GM12878 (cell line): Measurements from ENCODE around the gene IRF4. TPM values are rescaled to one million over a fixed set of nuclear protein-coding genes. Genes with fewer than 3 reads are reported as not detected.

Source experiments
- ATAC-seq: fragments of 200-7000 bp; cut with Tn5 transposase; 3 replicates; pipeline ENCODE4 v1.9.1; 2020; ENCODE audit warnings: mild to moderate bottlenecking, moderate library complexity
- BruUV-seq: library from RNA; stranded (reverse); fragments of 400-500 nt; replicated peaks from 2 replicates; lab custom pipeline; 2021; lab: Mats Ljungman, UMichigan
- CTCF ChIA-PET: fragments of 300-600 bp; sonication (Branson Sonifier 250); formaldehyde crosslinking; extraction: SDS; loops from one replicate; lab custom pipeline; 2021; ENCODE audit warnings: inconsistent platforms; lab: Yijun Ruan, JAX
- POLR2A ChIA-PET: fragments of 350-600 bp; formaldehyde crosslinking; extraction: SDS; loops from one replicate; lab custom pipeline; 2021; ENCODE audit warnings: inconsistent platforms; lab: Charles Lee
- RAD21 ChIA-PET: fragments of 300-600 bp; sonication (Branson Sonifier 250); formaldehyde crosslinking; loops from one replicate; lab custom pipeline; 2023; ENCODE audit warnings: antibody characterized with exemption; ENCODE audit not compliant: unreplicated experiment; lab: Charles Lee
- SMC1A ChIA-PET: fragments of 300-600 bp; sonication (Branson Sonifier 250); formaldehyde crosslinking; loops from one replicate; lab custom pipeline; 2023; ENCODE audit not compliant: unreplicated experiment, uncharacterized antibody; lab: Charles Lee
- DNase-seq: peaks from one replicate; pipeline ENCODE4 v3.0.0-alpha.2; 2011; ENCODE audit warnings: low read depth, low spot score
- FAIRE-seq: peaks from 3 replicates; lab custom pipeline; 2011; peaks lifted over from hg19 to GRCh38; lab: Jason Lieb, UNC
- H2AFZ ChIP-seq: 2 replicates; pipeline ENCODE4 v1.6.0; 2011; ENCODE audit warnings: low read depth, low read length, control low read depth; ENCODE audit not compliant: control insufficient read depth
- H3K27ac ChIP-seq: 2 replicates; pipeline ENCODE4 v1.5.1; 2011; ENCODE audit warnings: control low read depth; ENCODE audit not compliant: control insufficient read depth, insufficient read depth
- H3K27me3 ChIP-seq, 2 experiments: replicated peaks in 1 of 2; 2 replicates each; pipeline versions ENCODE4 v1.6.0 to v1.6.1; 2011; ENCODE audit warnings: low read length in 1 of 2; ENCODE audit not compliant: control insufficient read depth in 2 of 2, insufficient read depth in 2 of 2
- H3K36me3 ChIP-seq, 2 experiments: 2 replicates each; pipeline ENCODE4 v1.5.1; 2011; ENCODE audit warnings: low read length in 1 of 2; ENCODE audit not compliant: control insufficient read depth in 2 of 2, insufficient read depth in 2 of 2
- H3K4me1 ChIP-seq: 2 replicates; pipeline ENCODE4 v1.6.1; 2011; ENCODE audit warnings: mild to moderate bottlenecking, low read length, moderate library complexity, mixed read lengths; ENCODE audit not compliant: control insufficient read depth, insufficient read depth
- H3K4me2 ChIP-seq: 2 replicates; pipeline ENCODE4 v1.6.0; 2011; ENCODE audit warnings: control low read depth; ENCODE audit not compliant: control insufficient read depth, insufficient read depth
- H3K4me3 ChIP-seq: fragments of 200-600 bp; sonication (generic); 2 replicates; pipeline ENCODE4 v1.5.1; 2016
- H3K79me2 ChIP-seq: 2 replicates; pipeline ENCODE4 v1.6.0; 2011; ENCODE audit warnings: low read length; ENCODE audit not compliant: control insufficient read depth, insufficient read depth
- H3K9ac ChIP-seq: 2 replicates; pipeline ENCODE4 v1.8.0; 2011; ENCODE audit warnings: low read length, control low read depth, mixed read lengths; ENCODE audit not compliant: control insufficient read depth, insufficient read depth
- H3K9me3 ChIP-seq: replicated peaks from 3 replicates; pipeline ENCODE4 v1.5.1; 2011; ENCODE audit warnings: mild to moderate bottlenecking, low read length; ENCODE audit not compliant: control insufficient read depth, insufficient read depth
- H4K20me1 ChIP-seq: 2 replicates; pipeline ENCODE4 v1.6.0; 2011; ENCODE audit not compliant: control insufficient read depth, insufficient read depth
- BRCA1 ChIP-seq: IDR thresholded peaks from 2 replicates; pipeline ENCODE4 v1.6.1; 2011; ENCODE audit warnings: low read depth, low read length, improper control_type of control experiment
- CHD1 ChIP-seq: IDR thresholded peaks from 2 replicates; pipeline ENCODE4 v1.6.1; 2012; ENCODE audit warnings: low read depth, low read length, improper control_type of control experiment
- FOXK2 ChIP-seq: fragments of 450-650 bp; IDR thresholded peaks from 2 replicates; pipeline ENCODE4 v1.6.1; 2017; ENCODE audit warnings: mild to moderate bottlenecking, moderate library complexity
- FOXM1 ChIP-seq: IDR thresholded peaks from 2 replicates; pipeline ENCODE4 v1.6.1; 2012; ENCODE audit warnings: low read depth, mild to moderate bottlenecking, inconsistent platforms, low read length, moderate library complexity
- IRF4 ChIP-seq: IDR thresholded peaks from 2 replicates; pipeline ENCODE4 v1.6.1; 2011; ENCODE audit warnings: low read depth, low read length
- POLR2A ChIP-seq: IDR thresholded peaks from 2 replicates; pipeline ENCODE4 v1.6.1; 2011; ENCODE audit warnings: low read depth, mild to moderate bottlenecking, low read length
- SPI1 ChIP-seq: IDR thresholded peaks from 2 replicates; pipeline ENCODE4 v1.6.1; 2011; ENCODE audit warnings: low read depth, mild to moderate bottlenecking, low read length, moderate library complexity, borderline replicate concordance; ENCODE audit not compliant: insufficient read depth
- TBL1XR1 ChIP-seq: IDR thresholded peaks from 2 replicates; pipeline ENCODE4 v1.6.1; 2012; ENCODE audit warnings: low read depth, low read length, improper control_type of control experiment
- TCF3 ChIP-seq: IDR thresholded peaks from 2 replicates; pipeline ENCODE4 v1.6.1; 2012; ENCODE audit warnings: low read depth, mild to moderate bottlenecking, low read length, borderline replicate concordance; ENCODE audit not compliant: insufficient read depth
- YBX1 ChIP-seq: fragments of 450-650 bp; IDR thresholded peaks from 2 replicates; pipeline ENCODE4 v1.6.1; 2016; ENCODE audit warnings: antibody characterized with exemption
- ZNF622 ChIP-seq: fragments of 450-650 bp; IDR thresholded peaks from 2 replicates; pipeline ENCODE4 v1.6.1; 2017; ENCODE audit warnings: mild to moderate bottlenecking, inconsistent platforms
- WGBS: methylation state at CpG from one replicate; pipeline ENCODE4 v1.1.6; 2016; ENCODE audit warnings: low lambda C conversion rate; ENCODE audit not compliant: insufficient replicate concordance, insufficient coverage; ENCODE audit errors: missing lambda C conversion rate; 5-methylcytosine and 5-hydroxymethylcytosine counted together
- in situ Hi-C: fragments of 300-500 bp; cut with MboI; formaldehyde crosslinking; loops from 9 replicates; pipeline ENCODE4 v1.14.3; 2018; ENCODE audit warnings: mixed read lengths
- intact Hi-C: fragments of 100-400 bp; cut with micrococcal nuclease; formaldehyde crosslinking; loops from one replicate; pipeline ENCODE4 v1.14.2; 2022; ENCODE audit not compliant: unreplicated experiment
- polyA plus RNA-seq, 11 experiments: library from polyadenylated mRNA; depleted of rRNA in 4 of 11; unstranded in 6 of 11; stranded (reverse) in 5 of 11; fragments of >200 nt; fragmentation: Nextera tagmentation in 4 of 11; fragmentation: Illumina TruSeq in 1 of 11; extraction: Ambion mirVana in 4 of 11; extraction: Trizol in 1 of 11; gene quantifications; 1 replicate in 1 of 11; 2 replicates in 10 of 11; pipeline versions ENCODE4 v1.2.1 to v1.2.3, GENCODE V29; 2011 to 2016; ENCODE audit warnings: inconsistent platforms in 2 of 11, missing spikeins in 2 of 11, low read depth in 1 of 11
- total RNA-seq, 4 experiments: library from RNA; depleted of rRNA in 3 of 4; stranded (reverse); fragments of >200 nt in 3 of 4; fragmentation: Illumina TruSeq in 1 of 4; extraction: Trizol in 1 of 4; gene quantifications; 2 replicates each; pipeline versions ENCODE4 v1.2.1 to v1.2.3, GENCODE V29; 2013 to 2021
- TF ChIP-seq, protein P1 (sequence below): fragments of 450-650 bp; conservative IDR thresholded peaks from 2 replicates; pipeline ENCODE4 v1.6.1; 2017; ENCODE audit warnings: mild to moderate bottlenecking, moderate library complexity
- TF ChIP-seq, protein P2 (sequence below): fragments of 450-650 bp; formaldehyde crosslinking; IDR thresholded peaks from 2 replicates; pipeline ENCODE4 v1.4.0; 2022; ENCODE audit warnings: mild to moderate bottlenecking, moderate library complexity
- TF ChIP-seq, protein P3 (sequence below): IDR thresholded peaks from 2 replicates; pipeline ENCODE4 v1.6.1; 2011; ENCODE audit warnings: borderline replicate concordance, low read depth, mild to moderate bottlenecking, moderate library complexity, low read length; ENCODE audit not compliant: insufficient read depth, poor library complexity, severe bottlenecking

The IRF4 gene
- total and polyA plus RNA-seq, 10 of the 15 experiments (the other 5 are each of a cell fraction or from before 2014, with no cell fraction given), result 50.0 to 495 (median 257) TPM

DNA sequence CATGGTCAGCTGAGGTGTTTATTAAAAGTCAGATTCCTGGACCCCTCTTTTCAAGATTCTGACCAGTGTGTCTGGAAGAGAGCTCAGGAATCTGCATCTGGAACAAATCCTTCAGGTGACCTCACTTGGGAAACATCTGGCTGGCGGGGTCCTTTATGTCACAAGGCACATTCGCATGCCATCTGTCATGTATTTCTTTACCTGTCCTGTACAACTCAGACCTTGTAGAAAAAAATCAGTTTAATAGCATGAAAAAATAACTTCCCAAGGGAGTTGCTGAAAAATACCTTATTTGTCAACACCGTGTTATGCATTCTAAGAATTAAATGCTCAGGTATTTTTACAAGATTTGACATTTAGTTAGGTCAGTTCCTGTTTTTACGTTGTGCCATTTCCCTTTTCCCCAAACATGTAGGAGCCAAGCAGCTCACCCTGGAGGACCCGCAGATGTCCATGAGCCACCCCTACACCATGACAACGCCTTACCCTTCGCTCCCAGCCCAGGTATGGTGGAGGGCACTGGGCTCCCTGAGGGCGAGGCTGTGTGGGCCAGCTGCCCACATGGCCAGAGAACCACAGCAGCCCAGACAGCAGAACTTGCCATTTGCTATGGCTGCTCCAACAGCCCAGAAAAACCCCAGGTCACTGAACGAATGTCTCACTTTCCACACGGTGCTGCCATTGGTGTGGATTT, 4.0 kb downstream of the IRF4 start (continued):
- peak; percentile 72; the same call in 1 of the 2 replicates for TF ChIP-seq CHD1
- TF ChIP-seq FOXK2, result no peak
- TF ChIP-seq FOXM1, result peak; percentile 55; the same call in 1 of the 2 replicates
- TF ChIP-seq SPI1, result peak; percentile 73
- peak; percentile 96 for TF ChIP-seq POLR2A
- TF ChIP-seq, protein P1, sequence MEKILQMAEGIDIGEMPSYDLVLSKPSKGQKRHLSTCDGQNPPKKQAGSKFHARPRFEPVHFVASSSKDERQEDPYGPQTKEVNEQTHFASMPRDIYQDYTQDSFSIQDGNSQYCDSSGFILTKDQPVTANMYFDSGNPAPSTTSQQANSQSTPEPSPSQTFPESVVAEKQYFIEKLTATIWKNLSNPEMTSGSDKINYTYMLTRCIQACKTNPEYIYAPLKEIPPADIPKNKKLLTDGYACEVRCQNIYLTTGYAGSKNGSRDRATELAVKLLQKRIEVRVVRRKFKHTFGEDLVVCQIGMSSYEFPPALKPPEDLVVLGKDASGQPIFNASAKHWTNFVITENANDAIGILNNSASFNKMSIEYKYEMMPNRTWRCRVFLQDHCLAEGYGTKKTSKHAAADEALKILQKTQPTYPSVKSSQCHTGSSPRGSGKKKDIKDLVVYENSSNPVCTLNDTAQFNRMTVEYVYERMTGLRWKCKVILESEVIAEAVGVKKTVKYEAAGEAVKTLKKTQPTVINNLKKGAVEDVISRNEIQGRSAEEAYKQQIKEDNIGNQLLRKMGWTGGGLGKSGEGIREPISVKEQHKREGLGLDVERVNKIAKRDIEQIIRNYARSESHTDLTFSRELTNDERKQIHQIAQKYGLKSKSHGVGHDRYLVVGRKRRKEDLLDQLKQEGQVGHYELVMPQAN, result 0 out of 2 replicates have a peak, but pooled peaks have one; percentile 9

DNA sequence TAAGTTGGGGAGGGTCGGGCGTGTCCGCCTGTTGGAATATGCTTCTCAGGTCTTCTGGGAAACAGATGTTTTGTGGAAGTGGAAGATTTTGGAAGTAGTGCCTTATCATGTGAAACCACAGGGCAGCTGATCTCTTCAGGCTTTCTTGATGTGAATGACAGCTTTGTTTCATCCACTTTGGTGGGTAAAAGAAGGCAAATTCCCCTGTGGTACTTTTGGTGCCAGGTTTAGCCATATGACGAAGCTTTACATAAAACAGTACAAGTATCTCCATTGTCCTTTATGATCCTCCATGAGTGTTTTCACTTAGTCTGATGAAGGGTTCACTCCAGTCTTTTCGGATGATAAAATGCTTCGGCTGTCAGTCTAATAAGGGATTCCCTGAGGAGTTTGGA, 4.6 kb downstream of the IRF4 start:
- peaks cover 95% of the 10 kb centered on the region for H3K79me2 ChIP-seq
- TF ChIP-seq, protein P2, sequence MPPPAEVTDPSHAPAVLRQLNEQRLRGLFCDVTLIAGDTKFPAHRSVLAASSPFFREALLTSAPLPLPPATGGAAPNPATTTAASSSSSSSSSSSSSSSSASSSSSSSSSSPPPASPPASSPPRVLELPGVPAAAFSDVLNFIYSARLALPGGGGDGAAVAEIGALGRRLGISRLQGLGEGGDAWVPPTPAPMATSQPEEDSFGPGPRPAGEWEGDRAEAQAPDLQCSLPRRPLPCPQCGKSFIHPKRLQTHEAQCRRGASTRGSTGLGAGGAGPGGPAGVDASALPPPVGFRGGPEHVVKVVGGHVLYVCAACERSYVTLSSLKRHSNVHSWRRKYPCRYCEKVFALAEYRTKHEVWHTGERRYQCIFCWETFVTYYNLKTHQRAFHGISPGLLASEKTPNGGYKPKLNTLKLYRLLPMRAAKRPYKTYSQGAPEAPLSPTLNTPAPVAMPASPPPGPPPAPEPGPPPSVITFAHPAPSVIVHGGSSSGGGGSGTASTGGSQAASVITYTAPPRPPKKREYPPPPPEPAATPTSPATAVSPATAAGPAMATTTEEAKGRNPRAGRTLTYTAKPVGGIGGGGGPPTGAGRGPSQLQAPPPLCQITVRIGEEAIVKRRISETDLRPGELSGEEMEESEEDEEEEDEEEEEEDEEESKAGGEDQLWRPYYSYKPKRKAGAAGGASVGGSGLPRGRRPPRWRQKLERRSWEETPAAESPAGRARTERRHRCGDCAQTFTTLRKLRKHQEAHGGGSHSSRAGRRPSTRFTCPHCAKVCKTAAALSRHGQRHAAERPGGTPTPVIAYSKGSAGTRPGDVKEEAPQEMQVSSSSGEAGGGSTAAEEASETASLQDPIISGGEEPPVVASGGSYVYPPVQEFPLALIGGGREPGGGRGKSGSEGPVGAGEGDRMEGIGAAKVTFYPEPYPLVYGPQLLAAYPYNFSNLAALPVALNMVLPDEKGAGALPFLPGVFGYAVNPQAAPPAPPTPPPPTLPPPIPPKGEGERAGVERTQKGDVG, result peak; percentile 10; the same call in 1 of the 2 replicates
- TF ChIP-seq ZNF622 (no peak), TCF3 (peak; percentile 3; the same call in 1 of the 2 replicates), TBL1XR1 (no peak), IRF4 (no peak), YBX1 (no peak), BRCA1 (no peak)
- TF ChIP-seq, protein P3, sequence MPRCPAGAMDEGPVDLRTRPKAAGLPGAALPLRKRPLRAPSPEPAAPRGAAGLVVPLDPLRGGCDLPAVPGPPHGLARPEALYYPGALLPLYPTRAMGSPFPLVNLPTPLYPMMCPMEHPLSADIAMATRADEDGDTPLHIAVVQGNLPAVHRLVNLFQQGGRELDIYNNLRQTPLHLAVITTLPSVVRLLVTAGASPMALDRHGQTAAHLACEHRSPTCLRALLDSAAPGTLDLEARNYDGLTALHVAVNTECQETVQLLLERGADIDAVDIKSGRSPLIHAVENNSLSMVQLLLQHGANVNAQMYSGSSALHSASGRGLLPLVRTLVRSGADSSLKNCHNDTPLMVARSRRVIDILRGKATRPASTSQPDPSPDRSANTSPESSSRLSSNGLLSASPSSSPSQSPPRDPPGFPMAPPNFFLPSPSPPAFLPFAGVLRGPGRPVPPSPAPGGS, result no peak

More for the DNA sequence above, 4.6 kb downstream of the IRF4 start:
- no peaks in the 10 kb centered on the region for H3K9me3 ChIP-seq
- DNase-seq, result no peak
- ChIA-PET SMC1A (interaction anchor here (0.9 to 13.5 kb wide), 6 partner anchors 9 to 207 kb away, joined by 3 to 185 read pairs (median 58); no protein-coding TSS in a partner anchor), CTCF (interaction anchor here (1.4 to 5.1 kb wide), 3 partner anchors 73 to 207 kb away, joined by 4 to 33 read pairs (median 5); no protein-coding TSS in a partner anchor), RAD21 (interaction anchor here (1.1 to 9.4 kb wide), 3 partner anchors 8 to 169 kb away, joined by 3 to 95 read pairs (median 43); no protein-coding TSS in a partner anchor), POLR2A (interaction anchor here (1.1 to 5.6 kb wide), 3 partner anchors 9 to 79 kb away, joined by 4 to 42 read pairs (median 7); no protein-coding TSS in a partner anchor)
- no peaks in the 10 kb centered on the region for H3K27me3 ChIP-seq
- H3K27ac ChIP-seq, result peak overlapping the region; percentile 64
- peaks cover 33% of the 10 kb centered on the region for H3K4me1 ChIP-seq
- peak overlapping the region; percentile 77 for H3K4me2 ChIP-seq
- peak overlapping the region; percentile 95 for H3K4me3 ChIP-seq
- intact Hi-C loops (no loop called here), in situ Hi-C loops (loop anchor here (5.0 to 10.0 kb wide), 2 partner anchors 181 to 209 kb away; no protein-coding TSS in a partner anchor)
- BruUV-seq, result no TSS peak
- H2AFZ ChIP-seq, result no peak overlapping the region
- H3K36me3 ChIP-seq, result peaks cover 41 to 54% of the 10 kb centered on the region in 2 experiments
- no peak for FAIRE-seq
- no peak for ATAC-seq
- peak overlapping the region; percentile 97 for H3K9ac ChIP-seq
- 78% methylated on average over 6 of the region's 6 CpGs for WGBS
- H4K20me1 ChIP-seq, result peaks cover 25% of the 10 kb centered on the region
